HK-2 (cell line): Measurements from ENCODE around the gene DCST1.

ENCODE experiments used
- DNase-seq: peaks from one replicate; pipeline ENCODE4 v3.0.0-alpha.2; 2018; ENCODE audit not compliant: unreplicated experiment

The DCST1 gene

GRCh38 chr1:155052439-155053395 lies 19.1 kb downstream of the DCST1 start:
- no peak for DNase-seq

- DNase-seq, result no peak
Observed at GRCh38 chr1:155053531-155054105, 20.0 kb downstream of the DCST1 start.

GRCh38 chr1:155057104-155057503 lies 23.5 kb downstream of the DCST1 start:
- no peak for DNase-seq

- no peak for DNase-seq
Observed at GRCh38 chr1:155057788-155058211, 24.2 kb downstream of the DCST1 start.

GRCh38 chr1:155060736-155061135 lies 27.1 kb downstream of the DCST1 start:
- no peak for DNase-seq

GRCh38 chr1:155061381-155062150 lies 27.9 kb downstream of the DCST1 start:
- DNase-seq, result peak; percentile 96

- DNase-seq, result no peak
Observed at GRCh38 chr1:155062151-155062686, 28.6 kb downstream of the DCST1 start.

GRCh38 chr1:155062702-155063411 lies 29.2 kb downstream of the DCST1 start:
- DNase-seq, result no peak

- DNase-seq, result peak; percentile 82
Observed at GRCh38 chr1:155063550-155064110, 30.0 kb downstream of the DCST1 start, which contains the start of gene EFNA4. Gene EFNA4, plus strand, starts transcription at chr1:155063740. Its CDS starts 84 bp downstream, at chr1:155063824.

- no peak for DNase-seq
Observed at GRCh38 chr1:155064111-155064831, 30.6 kb downstream of the DCST1 start.

- no peak for DNase-seq
Observed at GRCh38 chr1:155064832-155065429, 31.3 kb downstream of the DCST1 start.

- DNase-seq, result no peak
Observed at GRCh38 chr1:155066777-155067176, 33.2 kb downstream of the DCST1 start.

GRCh38 chr1:155068599-155068998 lies 35.0 kb downstream of the DCST1 start:
- DNase-seq, result no peak

- no peak for DNase-seq
Observed at GRCh38 chr1:155069551-155070157, 36.0 kb downstream of the DCST1 start.

- DNase-seq, result no peak
Observed at GRCh38 chr1:155070158-155070621, 36.6 kb downstream of the DCST1 start.

- no peak for DNase-seq
Observed at GRCh38 chr1:155070721-155071569, 37.3 kb downstream of the DCST1 start.

GRCh38 chr1:155071701-155072100 lies 38.1 kb downstream of the DCST1 start:
- DNase-seq, result no peak

- no peak for DNase-seq
Observed at GRCh38 chr1:155072531-155073289, 39.1 kb downstream of the DCST1 start.
